Activated CD4-positive, alpha-beta T cell treated with anti-CD3 and anti-CD28 coated beads for 36 hours (primary cell): ENCODE data around the gene HMGCS1. TPM values are rescaled to one million over a fixed set of nuclear protein-coding genes. Genes with fewer than 3 reads are reported as not detected.
A peak's percentile ranks its signal among the peaks of the same experiment; 100 is the strongest.

ENCODE experiments used
- ATAC-seq: fragments of 200-7000 bp; cut with Tn5 transposase; one replicate; pipeline ENCODE4 v1.10.0; 2021; ENCODE audit warnings: mild to moderate bottlenecking, moderate library complexity
- CTCF ChIA-PET: fragments of 350-600 bp; sonication (Branson Sonifier 250); formaldehyde crosslinking; loops from one replicate; lab custom pipeline; 2021; ENCODE audit warnings: antibody characterized with exemption; lab: Charles Lee
- POLR2A ChIA-PET: fragments of 350-600 bp; sonication (Branson Sonifier 250); formaldehyde crosslinking; loops from one replicate; lab custom pipeline; 2021; ENCODE audit warnings: antibody characterized with exemption, inconsistent platforms; lab: Charles Lee
- DNase-seq: peaks from one replicate; pipeline ENCODE4 v3.0.0-alpha.2; 2020
- H3K27ac Mint-ChIP-seq: one replicate; pipeline ENCODE4 v1.8.0; 2021; ENCODE audit warnings: mixed read lengths
- H3K27me3 Mint-ChIP-seq: one replicate; pipeline ENCODE4 v1.8.0; 2021; ENCODE audit warnings: mixed read lengths
- H3K36me3 Mint-ChIP-seq: one replicate; pipeline ENCODE4 v1.8.0; 2021; ENCODE audit warnings: low read depth, mixed read lengths
- H3K4me1 Mint-ChIP-seq: one replicate; pipeline ENCODE4 v1.8.0; 2021; ENCODE audit warnings: mixed read lengths
- H3K4me3 Mint-ChIP-seq: one replicate; pipeline ENCODE4 v1.8.0; 2021; ENCODE audit warnings: mild to moderate bottlenecking, moderate library complexity, mixed read lengths
- H3K9me3 Mint-ChIP-seq: one replicate; pipeline ENCODE4 v1.8.0; 2021; ENCODE audit warnings: low read depth, mixed read lengths
- intact Hi-C, 2 experiments: fragments of 100-400 bp; cut with DNase I in 1 of 2; cut with micrococcal nuclease in 1 of 2; formaldehyde crosslinking; loops; one replicate each; pipeline versions ENCODE4 v1.14.2 to v1.15.1; 2022 to 2024; cut with DNase I, micrococcal nuclease
- total RNA-seq, 2 experiments: library from RNA; stranded (reverse); gene quantifications; one replicate each; pipeline ENCODE4 v1.2.3, GENCODE V29; 2021

Gene HMGCS1
- total RNA-seq, 2 experiments from 2014 or later = 95.2 to 102 TPM

DNA sequence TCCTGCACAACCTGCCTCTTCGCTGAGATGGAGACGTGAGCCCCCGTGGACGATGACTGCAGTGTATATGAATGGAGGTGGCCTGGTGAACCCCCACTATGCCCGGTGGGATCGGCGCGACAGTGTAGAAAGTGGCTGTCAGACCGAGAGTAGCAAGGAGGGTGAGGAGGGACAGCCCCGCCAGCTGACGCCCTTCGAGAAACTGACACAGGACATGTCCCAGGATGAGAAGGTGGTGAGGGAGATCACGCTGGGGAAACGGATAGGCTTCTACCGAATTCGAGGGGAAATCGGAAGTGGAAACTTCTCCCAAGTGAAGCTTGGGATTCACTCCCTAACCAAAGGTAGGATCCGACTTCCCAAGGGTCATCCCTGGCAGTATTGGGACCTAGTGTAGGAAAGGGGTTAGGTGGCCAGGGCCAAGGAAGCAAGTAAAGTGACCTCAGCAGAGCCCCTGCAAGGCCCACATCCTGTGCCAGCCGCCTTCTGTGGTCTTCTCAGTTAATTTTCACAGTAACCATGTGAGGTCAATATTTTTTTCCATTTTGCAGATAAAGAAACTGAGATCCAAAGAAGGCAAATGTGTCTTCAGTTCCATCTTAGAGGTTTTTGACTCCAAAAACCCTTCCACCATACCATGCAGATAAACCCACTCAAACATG is 67.4 kb downstream of the HMGCS1 start:
- ChIA-PET CTCF (interaction anchor here (0.6 to 0.7 kb wide), 2 partner anchors 140 to 1955 kb away, joined by 3 to 6 read pairs; no protein-coding TSS in a partner anchor), POLR2A (no interaction called here)
- Mint-ChIP-seq H3K36me3 (no peaks in the 10 kb centered on the region), H3K4me1 (peaks cover 2% of the 10 kb centered on the region), H3K4me3 (no peak overlapping the region), H3K27me3 (peaks cover 9% of the 10 kb centered on the region), H3K27ac (no peak overlapping the region), H3K9me3 (no peaks in the 10 kb centered on the region)
- ATAC-seq (peak; percentile 33), DNase-seq (peak; percentile 26)
- intact Hi-C loops = no loop called here

- DNase-seq (no peak), ATAC-seq (peak; percentile 74)
- CTCF ChIA-PET = interaction anchor here (0.6 kb wide), 1 partner anchor 1954 kb away, joined by 3 read pairs; no protein-coding TSS in a partner anchor
- H3K9me3 Mint-ChIP-seq = no peaks in the 10 kb centered on the region
- no peak overlapping the region for H3K27ac Mint-ChIP-seq
- no peaks in the 10 kb centered on the region for H3K36me3 Mint-ChIP-seq
- peaks cover 2% of the 10 kb centered on the region for H3K4me1 Mint-ChIP-seq
- peaks cover 11% of the 10 kb centered on the region for H3K27me3 Mint-ChIP-seq
- no peak overlapping the region for H3K4me3 Mint-ChIP-seq
- intact Hi-C loops = no loop called here
- POLR2A ChIA-PET = no interaction called here
Measured at GRCh38 chr5:43244823-43245565, 68.2 kb downstream of the HMGCS1 start.

- no peak overlapping the region for H3K4me3 Mint-ChIP-seq
- H3K27ac Mint-ChIP-seq = no peak overlapping the region
- no peaks in the 10 kb centered on the region for H3K36me3 Mint-ChIP-seq
- intact Hi-C loops = no loop called here
- peaks cover 13% of the 10 kb centered on the region for H3K27me3 Mint-ChIP-seq
- CTCF ChIA-PET = no interaction called here
- H3K4me1 Mint-ChIP-seq = peaks cover 2% of the 10 kb centered on the region
- DNase-seq (no peak), ATAC-seq (no peak)
- POLR2A ChIA-PET = no interaction called here
- no peaks in the 10 kb centered on the region for H3K9me3 Mint-ChIP-seq
Measured at GRCh38 chr5:43243270-43243669, 69.9 kb downstream of the HMGCS1 start.

GRCh38 chr5:43242196-43242595 is 71.0 kb downstream of the HMGCS1 start:
- no peaks in the 10 kb centered on the region for H3K36me3 Mint-ChIP-seq
- no peak for ATAC-seq
- H3K27me3 Mint-ChIP-seq = peaks cover 14% of the 10 kb centered on the region
- CTCF ChIA-PET = interaction anchor here (0.6 kb wide), 1 partner anchor 45 kb away, joined by 3 read pairs; no protein-coding TSS in a partner anchor
- peaks cover 2% of the 10 kb centered on the region for H3K4me1 Mint-ChIP-seq
- intact Hi-C loops = no loop called here
- H3K27ac Mint-ChIP-seq = no peak overlapping the region
- DNase-seq = no peak
- POLR2A ChIA-PET = no interaction called here
- H3K4me3 Mint-ChIP-seq = no peak overlapping the region
- H3K9me3 Mint-ChIP-seq = no peaks in the 10 kb centered on the region

Other genes starting within 250 kb of the HMGCS1 start
- gene ZNF131, start 192.5 kb downstream of the HMGCS1 start, total RNA-seq = 10 to 100 TPM; 30.9 to 33.4 TPM
- 1 to 10 TPM; 2.1 to 2.3 TPM for gene NIM1K, start 121.2 kb downstream of the HMGCS1 start, total RNA-seq
- gene CCL28, start 99.0 kb upstream of the HMGCS1 start, total RNA-seq = 10 to 100 TPM; 13.9 to 18.0 TPM
- 10 to 100 TPM; 15.7 to 17.1 TPM for gene TMEM267, start 170.5 kb upstream of the HMGCS1 start, total RNA-seq
- gene C5orf34, start 201.7 kb upstream of the HMGCS1 start, total RNA-seq = 10 to 100 TPM; 14.4 to 16.8 TPM
- 10 to 100 TPM; 51.7 to 55.1 TPM for gene PAIP1, start 243.7 kb upstream of the HMGCS1 start, total RNA-seq